Measurements from ENCODE around the gene IGSF23. TPM values are rescaled to one million over a fixed set of nuclear protein-coding genes. Genes with fewer than 3 reads are reported as not detected.

The IGSF23 gene
- polyA plus RNA-seq, 3 donors: 0.23 to 0.46 (median 0.44) TPM

GRCh38 chr19:44611812-44612295 is 1.5 kb upstream of the IGSF23 start:
- Mint-ChIP-seq H3K27me3 (ENCODE audit: low read depth in 3 of 3) (peaks cover 0 to 2% (median 0%) of the 10 kb centered on the region in 3 donors), H3K9me3 (peaks cover 0 to 2% (median 0%) of the 10 kb centered on the region in 7 donors), H3K4me1 (peaks cover 35% of the 10 kb centered on the region), H3K4me3 (no peak overlapping the region), H3K36me3 (no peaks in the 10 kb centered on the region), H3K27ac (no peak overlapping the region)
- Histone ChIP-seq H3K9ac (ENCODE audit: insufficient read depth, low read length, poor library complexity, severe bottlenecking) (no peak overlapping the region), H3K4me2 (replicated peaks; ENCODE audit: extremely low read depth, low read length, poor library complexity, severe bottlenecking) (no peak overlapping the region), H2AFZ (ENCODE audit: insufficient read depth, low read depth, low read length, poor library complexity, severe bottlenecking) (no peak overlapping the region), H3K36me3 (replicated peaks in 1 of 2; ENCODE audit: control insufficient read depth in 1 of 2, insufficient read depth in 2 of 2, low read length in 2 of 2) (no peaks in the 10 kb centered on the region), H3K9me3 (replicated peaks in 1 of 2; ENCODE audit: control insufficient read depth in 1 of 2, insufficient read depth in 1 of 2, low read length in 2 of 2) (no peaks in the 10 kb centered on the region), H4K20me1 (ENCODE audit: insufficient read depth, low read length) (no peaks in the 10 kb centered on the region), H3K4me3 (replicated peaks in 1 of 3; ENCODE audit: low read depth in 2 of 3, low read length in 3 of 3) (no peak overlapping the region), H3K27me3 (ENCODE audit: control insufficient read depth in 2 of 2, insufficient read depth in 2 of 2, low read length in 2 of 2) (no peaks in the 10 kb centered on the region), H3K27ac (ENCODE audit: low read depth in 1 of 2, low read length in 2 of 2) (no peak overlapping the region), H3K79me2 (ENCODE audit: insufficient read depth, low read length) (no peaks in the 10 kb centered on the region), H3K4me1 (ENCODE audit: control insufficient read depth in 1 of 2, insufficient read depth in 2 of 2, low read length in 2 of 2) (peaks cover 33 to 41% of the 10 kb centered on the region in 2 donors)
- DNase-seq: no peak
- no peak for TF ChIP-seq CTCF (IDR thresholded peaks at IDR 0.05)
- intact Hi-C loops (cut with micrococcal nuclease): no loop called here
- WGBS (ENCODE audit: insufficient coverage): 100% methylated on average over 1 of the region's 2 CpGs

GRCh38 chr19:44614313-44614712 is 950 bp downstream of the IGSF23 start:
- Histone ChIP-seq H3K9ac (ENCODE audit: insufficient read depth, low read length, poor library complexity, severe bottlenecking) (no peak overlapping the region), H4K20me1 (ENCODE audit: insufficient read depth, low read length) (no peaks in the 10 kb centered on the region), H3K4me2 (replicated peaks; ENCODE audit: extremely low read depth, low read length, poor library complexity, severe bottlenecking) (no peak overlapping the region), H2AFZ (ENCODE audit: insufficient read depth, low read depth, low read length, poor library complexity, severe bottlenecking) (no peak overlapping the region), H3K4me3 (replicated peaks in 1 of 3; ENCODE audit: low read depth in 2 of 3, low read length in 3 of 3) (no peak overlapping the region), H3K4me1 (ENCODE audit: control insufficient read depth in 1 of 2, insufficient read depth in 2 of 2, low read length in 2 of 2) (peaks cover 33 to 42% of the 10 kb centered on the region in 2 donors), H3K36me3 (replicated peaks in 1 of 2; ENCODE audit: control insufficient read depth in 1 of 2, insufficient read depth in 2 of 2, low read length in 2 of 2) (no peaks in the 10 kb centered on the region), H3K27me3 (ENCODE audit: control insufficient read depth in 2 of 2, insufficient read depth in 2 of 2, low read length in 2 of 2) (no peaks in the 10 kb centered on the region), H3K79me2 (ENCODE audit: insufficient read depth, low read length) (no peaks in the 10 kb centered on the region), H3K9me3 (replicated peaks in 1 of 2; ENCODE audit: control insufficient read depth in 1 of 2, insufficient read depth in 1 of 2, low read length in 2 of 2) (no peaks in the 10 kb centered on the region), H3K27ac (ENCODE audit: low read depth in 1 of 2, low read length in 2 of 2) (no peak overlapping the region)
- H3K9me3 Mint-ChIP-seq: peaks cover 0 to 3% (median 0%) of the 10 kb centered on the region in 7 donors
- no peaks in the 10 kb centered on the region for H3K27me3 Mint-ChIP-seq (ENCODE audit: low read depth in 3 of 3)
- no peaks in the 10 kb centered on the region for H3K36me3 Mint-ChIP-seq
- no peak for DNase-seq
- no peak for TF ChIP-seq CTCF (IDR thresholded peaks at IDR 0.05)
- no peak overlapping the region for H3K4me3 Mint-ChIP-seq
- 100% methylated on average over 3 of the region's 10 CpGs for WGBS (ENCODE audit: insufficient coverage)
- H3K27ac Mint-ChIP-seq: peak overlapping the region in 1 of 7 donors; percentile 24
- H3K4me1 Mint-ChIP-seq: peaks cover 33% of the 10 kb centered on the region
- intact Hi-C loops (cut with micrococcal nuclease): no loop called here
